HG02970 (cell line): ENCODE results near the gene CEPT1.

Source experiments
- ATAC-seq: cut with Tn5 transposase; IDR thresholded peaks from one replicate; pipeline ENCODE4 v1.9.1; 2021; ENCODE audit warnings: mild to moderate bottlenecking, moderate library complexity, moderate number of reproducible peaks; ENCODE audit not compliant: unreplicated experiment, low FRiP score

The CEPT1 gene

GRCh38 chr1:111192074-111192473 is 52.1 kb downstream of the CEPT1 start:
- no peak for ATAC-seq

GRCh38 chr1:111192658-111193519 is 52.9 kb downstream of the CEPT1 start:
- peak; percentile 46 for ATAC-seq

GRCh38 chr1:111193712-111194480 is 53.9 kb downstream of the CEPT1 start:
- ATAC-seq: no peak

- no peak for ATAC-seq
These were observed 55.1 kb downstream of the CEPT1 start for GRCh38 chr1:111195002-111195684.

- no peak for ATAC-seq
These were observed 56.2 kb downstream of the CEPT1 start for GRCh38 chr1:111196213-111196612.

- no peak for ATAC-seq
These were observed 57.7 kb downstream of the CEPT1 start for GRCh38 chr1:111197598-111198284.

- ATAC-seq: no peak
These were observed 58.8 kb downstream of the CEPT1 start for GRCh38 chr1:111198836-111199235.

GRCh38 chr1:111199329-111199728 is 59.3 kb downstream of the CEPT1 start:
- no peak for ATAC-seq

- no peak for ATAC-seq
These were observed 60.1 kb downstream of the CEPT1 start, which contains the start of gene DENND2D for GRCh38 chr1:111199881-111200801. Gene DENND2D (minus strand): TSS chr1:111200646. CDS start chr1:111200459, 187 bp downstream.

GRCh38 chr1:111200802-111201161 is 60.8 kb downstream of the CEPT1 start:
- no peak for ATAC-seq

- no peak for ATAC-seq
These were observed 61.5 kb downstream of the CEPT1 start for GRCh38 chr1:111201275-111202090.

- no peak for ATAC-seq
These were observed 62.3 kb downstream of the CEPT1 start for GRCh38 chr1:111202366-111202706.

GRCh38 chr1:111202707-111203623 is 62.9 kb downstream of the CEPT1 start:
- no peak for ATAC-seq

GRCh38 chr1:111203681-111204200 is 63.7 kb downstream of the CEPT1 start:
- peak; percentile 48 for ATAC-seq

GRCh38 chr1:111204201-111204982 is 64.4 kb downstream of the CEPT1 start:
- peak; percentile 68 for ATAC-seq

- no peak for ATAC-seq
These were observed 65.1 kb downstream of the CEPT1 start for GRCh38 chr1:111204983-111205713.
